ENCODE measurements around the gene ZSCAN5A. TPM values are rescaled to one million over a fixed set of nuclear protein-coding genes. Genes with fewer than 3 reads are reported as not detected.
"Not testable (repeated sequence)": the region's sequence is repeated elsewhere in the genome, so short reads cannot be mapped to it uniquely, and the experiment has no call there.

ZSCAN5A gene
- total and polyA plus RNA-seq, 5 experiments from 2014 or later = 7.4 to 12.4 (median 8.9) TPM

DNA sequence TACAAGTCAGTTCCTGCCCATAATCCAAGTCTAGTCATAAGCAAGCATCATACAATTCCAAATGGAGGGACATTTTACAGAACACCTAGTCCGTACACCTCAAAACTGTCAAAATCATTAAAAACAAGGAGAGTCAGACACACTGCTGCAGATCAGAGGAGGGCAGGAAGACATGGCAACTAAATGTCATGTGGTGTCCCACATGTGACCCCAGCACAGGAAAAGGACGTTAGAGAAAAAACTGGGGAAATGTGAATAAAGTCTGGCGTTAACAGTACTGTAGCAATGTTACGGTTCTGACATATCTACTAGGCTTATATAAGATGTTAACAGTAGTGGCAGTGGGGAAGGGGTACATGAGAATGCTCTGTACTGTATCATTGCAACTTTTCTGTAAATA, 2.3 kb downstream of the ZSCAN5A start:
- no peaks in the 10 kb centered on the region for H3K9me3 Mint-ChIP-seq
- H3K36me3 Mint-ChIP-seq = peaks cover 0 to 19% (median 18%) of the 10 kb centered on the region in 3 donors
- no peak for ATAC-seq
- no peaks in the 10 kb centered on the region for H3K27me3 Mint-ChIP-seq
- no peak for DNase-seq
- H3K27ac Mint-ChIP-seq = peak overlapping the region; percentile 7 to 99 (median 34)
- POLR2A ChIA-PET = no interaction called here
- H3K4me3 Mint-ChIP-seq = peak overlapping the region in 7 of 10 donors; percentile 0 to 68 (median 18)
- peaks cover 13 to 36% (median 28%) of the 10 kb centered on the region in 4 donors for H3K4me1 Mint-ChIP-seq

GRCh38 chr19:56310462-56310861, 4.2 kb downstream of the ZSCAN5A start:
- H3K36me3 Mint-ChIP-seq = peaks cover 4 to 26% (median 19%) of the 10 kb centered on the region in 3 donors
- H3K4me1 Mint-ChIP-seq = peaks cover 13 to 30% (median 25%) of the 10 kb centered on the region in 4 donors
- POLR2A ChIA-PET = no interaction called here
- no peaks in the 10 kb centered on the region for H3K9me3 Mint-ChIP-seq
- DNase-seq = no peak
- no peak for ATAC-seq
- H3K4me3 Mint-ChIP-seq = no peak overlapping the region
- H3K27me3 Mint-ChIP-seq = no peaks in the 10 kb centered on the region
- H3K27ac Mint-ChIP-seq = no peak overlapping the region

- POLR2A ChIA-PET = no interaction called here
- no peak overlapping the region for H3K4me3 Mint-ChIP-seq
- no peaks in the 10 kb centered on the region for H3K9me3 Mint-ChIP-seq
- peaks cover 8 to 30% (median 24%) of the 10 kb centered on the region in 3 donors for H3K36me3 Mint-ChIP-seq
- DNase-seq (peak; percentile 17 to 62 (median 34)), ATAC-seq (peak in 1 of 2 donors; percentile 45)
- H3K27me3 Mint-ChIP-seq = no peaks in the 10 kb centered on the region
- peak overlapping the region in 1 of 10 donors; percentile 87 for H3K27ac Mint-ChIP-seq
- H3K4me1 Mint-ChIP-seq = peaks cover 13 to 30% (median 25%) of the 10 kb centered on the region in 4 donors
Measured at GRCh38 chr19:56309511-56310185, 5.0 kb downstream of the ZSCAN5A start.

DNA sequence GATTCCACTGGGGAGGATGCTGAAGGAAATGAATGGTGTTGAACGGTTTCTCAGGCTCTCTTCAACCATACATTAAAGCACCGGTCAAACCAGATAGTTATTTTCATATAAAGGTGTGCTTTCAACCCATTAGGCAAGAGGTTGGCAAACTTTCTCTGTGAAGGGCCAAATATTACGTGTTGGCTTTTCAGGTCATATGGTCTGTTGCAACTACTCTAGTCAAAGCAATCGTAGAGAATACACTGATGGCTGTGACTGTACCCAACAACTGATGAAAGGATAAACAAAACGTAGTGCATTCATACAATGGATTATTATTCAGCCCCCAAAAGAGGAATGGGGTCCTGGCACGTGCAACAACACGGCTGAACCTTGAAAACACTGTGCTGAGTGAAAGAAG, 5.8 kb downstream of the ZSCAN5A start:
- Mint-ChIP-seq H3K36me3 (peaks cover 8 to 34% (median 27%) of the 10 kb centered on the region in 3 donors), H3K9me3 (no peaks in the 10 kb centered on the region), H3K27me3 (no peaks in the 10 kb centered on the region), H3K4me1 (peaks cover 15 to 32% (median 25%) of the 10 kb centered on the region in 4 donors), H3K27ac (peak overlapping the region in 1 of 10 donors; percentile 49), H3K4me3 (no peak overlapping the region)
- ATAC-seq = no peak
- POLR2A ChIA-PET = no interaction called here
- no peak for DNase-seq

DNA sequence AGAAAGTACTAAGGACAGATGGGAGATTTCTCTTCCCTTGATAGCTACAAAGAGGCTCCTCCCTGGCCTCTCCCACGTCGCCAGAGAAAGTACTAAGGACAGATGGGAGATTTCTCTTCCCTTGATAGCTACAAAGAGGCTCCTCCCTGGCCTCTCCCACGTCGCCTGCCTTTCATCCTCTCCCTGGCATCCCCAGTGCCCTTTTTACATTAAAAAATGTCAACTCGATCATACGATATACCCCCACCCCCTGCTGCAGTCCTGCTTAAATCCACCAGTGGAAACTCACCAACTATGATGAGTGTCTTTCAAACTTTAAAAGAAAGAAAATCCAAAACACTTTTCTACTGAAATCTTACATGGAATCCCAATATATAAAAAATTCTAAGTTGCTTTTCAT, 7.6 kb downstream of the ZSCAN5A start:
- not testable (repeated sequence) for ATAC-seq, H3K9me3 Mint-ChIP-seq

GRCh38 chr19:56306016-56306415, 8.6 kb downstream of the ZSCAN5A start:
- H3K27me3 Mint-ChIP-seq = no peaks in the 10 kb centered on the region
- peaks cover 8 to 32% (median 29%) of the 10 kb centered on the region in 3 donors for H3K36me3 Mint-ChIP-seq
- no peak overlapping the region for H3K27ac Mint-ChIP-seq
- ATAC-seq (no peak), DNase-seq (no peak)
- H3K9me3 Mint-ChIP-seq = peaks cover 0 to 2% (median 0%) of the 10 kb centered on the region in 9 donors
- POLR2A ChIA-PET = no interaction called here
- H3K4me1 Mint-ChIP-seq = peaks cover 20 to 36% (median 31%) of the 10 kb centered on the region in 4 donors
- H3K4me3 Mint-ChIP-seq = no peak overlapping the region

More for the DNA sequence above, 7.6 kb downstream of the ZSCAN5A start:
- H3K27ac Mint-ChIP-seq, DNase-seq, POLR2A ChIA-PET, H3K27me3 Mint-ChIP-seq, H3K4me3 Mint-ChIP-seq: not testable (repeated sequence)
- Mint-ChIP-seq H3K4me1 (peaks cover 11 to 33% (median 24%) of the 10 kb centered on the region in 4 donors), H3K36me3 (peaks cover 8 to 39% (median 34%) of the 10 kb centered on the region in 3 donors)

DNA sequence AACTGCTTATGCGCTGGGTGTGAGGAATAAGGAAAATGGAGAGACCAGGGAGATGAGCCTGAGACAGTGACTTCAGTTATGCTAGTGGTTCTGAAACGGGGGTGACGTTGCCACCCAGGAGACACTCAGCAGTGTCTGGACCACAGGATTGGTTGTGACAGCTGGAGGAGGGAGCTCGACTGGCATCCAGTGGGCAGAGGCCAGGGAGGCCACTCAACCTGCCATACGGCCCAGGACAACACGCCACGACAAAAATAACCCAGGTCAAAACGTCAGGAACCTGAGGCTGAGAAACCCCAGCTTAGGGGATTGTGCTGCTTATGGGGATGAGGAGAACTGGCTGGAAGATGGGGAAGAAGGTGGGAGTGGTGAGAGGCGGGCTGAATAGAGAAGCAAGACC, 10.4 kb downstream of the ZSCAN5A start:
- Mint-ChIP-seq H3K36me3 (peaks cover 8 to 28% (median 27%) of the 10 kb centered on the region in 3 donors), H3K4me1 (peaks cover 23 to 34% (median 27%) of the 10 kb centered on the region in 4 donors), H3K4me3 (peak overlapping the region in 2 of 10 donors; percentile 20 to 51), H3K9me3 (peaks cover 0 to 2% (median 0%) of the 10 kb centered on the region in 9 donors), H3K27me3 (no peaks in the 10 kb centered on the region), H3K27ac (peak overlapping the region in 1 of 10 donors; percentile 62)
- POLR2A ChIA-PET = no interaction called here
- no peak for DNase-seq
- no peak for ATAC-seq

- DNase-seq (no peak), ATAC-seq (peak in 1 of 2 donors; percentile 38)
- peak overlapping the region; percentile 36 to 95 (median 86) for H3K27ac Mint-ChIP-seq
- H3K27me3 Mint-ChIP-seq = no peaks in the 10 kb centered on the region
- H3K4me1 Mint-ChIP-seq = peaks cover 23 to 30% (median 26%) of the 10 kb centered on the region in 4 donors
- POLR2A ChIA-PET = no interaction called here
- H3K9me3 Mint-ChIP-seq = peaks cover 0 to 2% (median 0%) of the 10 kb centered on the region in 9 donors
- H3K36me3 Mint-ChIP-seq = peaks cover 8 to 33% (median 27%) of the 10 kb centered on the region in 3 donors
- peak overlapping the region; percentile 12 to 75 (median 44) for H3K4me3 Mint-ChIP-seq
Measured at GRCh38 chr19:56301886-56302620, 12.6 kb downstream of the ZSCAN5A start.

- H3K36me3 Mint-ChIP-seq = peaks cover 8 to 39% (median 31%) of the 10 kb centered on the region in 3 donors
Measured at GRCh38 chr19:56301155-56301554, 13.5 kb downstream of the ZSCAN5A start.

DNA sequence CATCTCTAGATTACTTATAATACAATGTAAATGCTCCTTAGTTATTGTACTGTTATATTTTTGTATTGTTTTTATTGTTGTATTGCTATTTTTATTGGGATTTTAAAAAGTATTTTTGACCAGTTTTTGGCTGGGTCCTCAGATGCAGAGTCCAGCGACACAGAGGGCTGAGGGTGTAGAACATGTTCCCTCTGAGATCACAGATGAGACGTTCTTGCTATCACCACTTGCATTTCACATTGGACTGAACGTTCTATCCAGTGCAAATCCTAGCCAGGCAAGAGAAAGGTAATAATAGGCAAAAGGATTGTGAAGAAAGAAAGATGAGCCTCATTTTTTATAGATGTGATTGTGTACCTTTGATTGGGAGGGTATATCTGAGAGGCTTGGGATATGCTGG, 15.0 kb downstream of the ZSCAN5A start:
- Mint-ChIP-seq H3K4me1 (peaks cover 23 to 30% (median 26%) of the 10 kb centered on the region in 4 donors), H3K27ac (peak overlapping the region in 2 of 10 donors; percentile 2 to 67), H3K4me3 (no peak overlapping the region), H3K9me3 (peaks cover 0 to 2% (median 0%) of the 10 kb centered on the region in 9 donors), H3K27me3 (no peaks in the 10 kb centered on the region), H3K36me3 (peaks cover 0 to 35% (median 29%) of the 10 kb centered on the region in 3 donors)
- ATAC-seq = no peak
- POLR2A ChIA-PET = no interaction called here
- no peak for DNase-seq

More at GRCh38 chr19:56301155-56301554, 13.5 kb downstream of the ZSCAN5A start:
- POLR2A ChIA-PET = no interaction called here
- Mint-ChIP-seq H3K27ac (peak overlapping the region in 9 of 10 donors; percentile 15 to 95 (median 75)), H3K9me3 (peaks cover 0 to 2% (median 0%) of the 10 kb centered on the region in 9 donors), H3K27me3 (no peaks in the 10 kb centered on the region), H3K4me3 (peak overlapping the region in 4 of 10 donors; percentile 43 to 65 (median 58)), H3K4me1 (peaks cover 23 to 30% (median 26%) of the 10 kb centered on the region in 4 donors)
- ATAC-seq = no peak
- no peak for DNase-seq

DNA sequence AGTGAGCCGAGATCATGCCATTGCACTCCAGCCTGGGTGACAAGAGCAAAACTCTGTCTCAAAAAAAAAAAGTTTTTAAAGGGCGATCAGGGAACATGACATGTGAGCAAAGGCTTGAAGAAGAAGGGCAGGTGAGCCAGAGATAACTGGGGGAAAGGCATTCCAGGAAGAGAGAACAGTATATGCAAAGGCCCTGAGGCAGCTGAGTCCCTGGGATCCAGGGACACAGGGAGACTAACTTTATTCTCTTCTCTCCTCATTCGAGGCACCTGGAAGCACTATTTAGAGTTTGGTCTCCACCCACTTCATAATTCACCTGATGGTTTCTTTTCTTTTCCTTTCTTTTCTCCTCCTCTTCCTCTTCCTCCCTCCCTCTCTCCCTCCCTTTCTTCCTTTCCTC, 17.6 kb downstream of the ZSCAN5A start:
- no peak for DNase-seq
- H3K27me3 Mint-ChIP-seq = no peaks in the 10 kb centered on the region
- H3K4me3 Mint-ChIP-seq = no peak overlapping the region
- H3K4me1 Mint-ChIP-seq = peaks cover 8 to 12% (median 11%) of the 10 kb centered on the region in 4 donors
- POLR2A ChIA-PET = no interaction called here
- no peak for ATAC-seq
- no peak overlapping the region for H3K27ac Mint-ChIP-seq
- peaks cover 0 to 37% (median 35%) of the 10 kb centered on the region in 3 donors for H3K36me3 Mint-ChIP-seq
- peaks cover 0 to 2% (median 0%) of the 10 kb centered on the region in 9 donors for H3K9me3 Mint-ChIP-seq

- peaks cover 0 to 44% (median 44%) of the 10 kb centered on the region in 3 donors for H3K36me3 Mint-ChIP-seq
Measured at GRCh38 chr19:56295531-56296455, 18.8 kb downstream of the ZSCAN5A start.

More at GRCh38 chr19:56295531-56296455, 18.8 kb downstream of the ZSCAN5A start:
- no peaks in the 10 kb centered on the region for H3K9me3 Mint-ChIP-seq
- H3K27me3 Mint-ChIP-seq = no peaks in the 10 kb centered on the region
- DNase-seq (no peak), ATAC-seq (no peak)
- H3K27ac Mint-ChIP-seq = peak overlapping the region in 2 of 10 donors; percentile 4 to 46
- peaks cover 0 to 4% (median 3%) of the 10 kb centered on the region in 4 donors for H3K4me1 Mint-ChIP-seq
- POLR2A ChIA-PET = no interaction called here
- no peak overlapping the region for H3K4me3 Mint-ChIP-seq

Data from naive thymus-derived CD8-positive, alpha-beta T cell (primary cell).